ENCODE data around the gene SRPX.

DNA sequence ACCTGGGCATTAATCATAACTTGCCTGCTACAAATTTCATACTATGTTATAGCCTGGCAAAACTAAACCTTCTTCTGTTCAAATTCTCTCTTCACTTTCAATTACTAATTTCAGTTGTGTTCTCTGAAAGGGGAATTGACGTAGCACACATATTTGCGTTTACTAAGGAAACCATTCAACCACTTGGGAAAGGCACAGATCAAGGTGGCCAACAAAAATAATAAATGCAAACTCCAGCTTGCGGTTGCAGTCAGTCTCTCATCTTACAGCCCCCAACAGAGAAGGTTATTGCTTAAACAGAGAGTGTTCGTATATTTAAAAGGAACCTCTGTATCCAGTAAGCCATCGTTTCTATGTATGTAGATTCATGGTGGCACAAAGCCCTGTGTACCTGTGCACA lies 4.0 kb downstream of the SRPX start:
- TF ChIP-seq CTCF (IDR thresholded peaks at IDR 0.05) (no peak), EZH2 (IDR thresholded peaks at IDR 0.05; ENCODE audit: borderline replicate concordance, insufficient read depth, low read depth, low read length, poor library complexity, severe bottlenecking) (no peak)

Measured in B cell (primary cell).